Kidney epithelial cell (primary cell): ENCODE data around the gene TNK2. TPM values are rescaled to one million over a fixed set of nuclear protein-coding genes. Genes with fewer than 3 reads are reported as not detected.
"Not testable (repeated sequence)": the region's sequence is repeated elsewhere in the genome, so short reads cannot be mapped to it uniquely, and the experiment has no call there.

Experiments
- DNase-seq: peaks from one replicate; pipeline ENCODE4 v3.0.0-alpha.2; 2010; ENCODE audit warnings: low read depth
- H3K27me3 ChIP-seq: 2 replicates; pipeline ENCODE4 v1.6.0; 2011; ENCODE audit warnings: low read length; ENCODE audit not compliant: control insufficient read depth, insufficient read depth
- H3K36me3 ChIP-seq: 2 replicates; pipeline ENCODE4 v1.5.1; 2011; ENCODE audit warnings: low read length; ENCODE audit not compliant: control insufficient read depth, insufficient read depth
- H3K4me3 ChIP-seq: 2 replicates; pipeline ENCODE4 v1.5.1; 2011; ENCODE audit warnings: low read depth, mild to moderate bottlenecking, control low read depth, low read length
- total RNA-seq: library from RNA; depleted of rRNA; stranded (reverse); fragments of >200 nt; gene quantifications from 2 replicates; pipeline ENCODE4 v1.2.3, GENCODE V29; 2015
- TF ChIP-seq, protein P1 (sequence below): IDR thresholded peaks from 2 replicates; pipeline ENCODE4 v1.5.1; 2011; ENCODE audit warnings: mild to moderate bottlenecking, moderate library complexity, low read length, control low read depth, inconsistent platforms; ENCODE audit not compliant: insufficient read depth, poor library complexity, severe bottlenecking

The TNK2 gene
- total RNA-seq, 1 donor from 2014 or later: 16.0 TPM

DNA sequence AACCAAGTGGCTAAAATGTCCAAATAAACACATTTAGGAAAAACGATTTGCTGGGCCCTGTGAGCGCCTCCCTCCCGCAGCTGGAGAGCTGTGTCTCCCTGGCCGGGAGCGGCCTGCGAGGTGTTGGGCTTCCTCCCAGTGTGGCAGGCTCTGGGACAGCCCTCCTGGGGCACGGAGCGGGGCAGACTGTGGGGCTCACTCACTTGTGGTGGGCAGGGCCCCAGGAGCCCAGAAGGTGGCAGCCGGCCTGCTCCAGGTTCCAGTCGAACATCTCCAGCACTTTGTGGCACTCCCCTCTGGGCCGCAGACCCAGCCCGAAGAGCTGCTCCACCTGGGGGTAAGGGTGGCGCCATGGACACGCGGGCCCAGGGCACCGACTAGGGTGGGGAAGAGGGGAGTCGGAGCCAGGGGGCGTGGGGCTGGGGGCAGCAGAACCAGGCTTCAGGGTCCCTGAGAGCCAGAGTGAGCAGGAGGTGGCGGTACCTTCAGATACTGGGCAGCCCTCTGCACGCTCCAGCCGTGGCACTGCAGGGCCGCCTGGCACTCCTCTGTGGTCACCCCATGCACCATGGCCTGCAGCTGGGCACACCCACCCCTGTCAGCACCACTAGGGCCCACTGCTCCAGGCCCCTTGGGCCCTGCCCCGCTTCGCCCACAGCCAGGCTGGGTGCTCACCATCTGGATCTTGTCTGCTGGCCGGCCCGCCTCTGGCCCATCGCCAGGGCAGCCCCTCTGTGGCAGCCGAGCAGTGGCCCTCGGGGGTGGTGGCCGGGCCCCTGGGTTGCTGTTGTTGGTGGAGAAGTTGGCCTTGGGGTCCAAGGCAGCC is 41.5 kb downstream of the TNK2 start:
- TF ChIP-seq, protein P1, sequence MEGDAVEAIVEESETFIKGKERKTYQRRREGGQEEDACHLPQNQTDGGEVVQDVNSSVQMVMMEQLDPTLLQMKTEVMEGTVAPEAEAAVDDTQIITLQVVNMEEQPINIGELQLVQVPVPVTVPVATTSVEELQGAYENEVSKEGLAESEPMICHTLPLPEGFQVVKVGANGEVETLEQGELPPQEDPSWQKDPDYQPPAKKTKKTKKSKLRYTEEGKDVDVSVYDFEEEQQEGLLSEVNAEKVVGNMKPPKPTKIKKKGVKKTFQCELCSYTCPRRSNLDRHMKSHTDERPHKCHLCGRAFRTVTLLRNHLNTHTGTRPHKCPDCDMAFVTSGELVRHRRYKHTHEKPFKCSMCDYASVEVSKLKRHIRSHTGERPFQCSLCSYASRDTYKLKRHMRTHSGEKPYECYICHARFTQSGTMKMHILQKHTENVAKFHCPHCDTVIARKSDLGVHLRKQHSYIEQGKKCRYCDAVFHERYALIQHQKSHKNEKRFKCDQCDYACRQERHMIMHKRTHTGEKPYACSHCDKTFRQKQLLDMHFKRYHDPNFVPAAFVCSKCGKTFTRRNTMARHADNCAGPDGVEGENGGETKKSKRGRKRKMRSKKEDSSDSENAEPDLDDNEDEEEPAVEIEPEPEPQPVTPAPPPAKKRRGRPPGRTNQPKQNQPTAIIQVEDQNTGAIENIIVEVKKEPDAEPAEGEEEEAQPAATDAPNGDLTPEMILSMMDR: no peak
- Histone ChIP-seq H3K4me3 (no peak overlapping the region), H3K27me3 (no peaks in the 10 kb centered on the region), H3K36me3 (no peaks in the 10 kb centered on the region)
- DNase-seq: no peak

DNA sequence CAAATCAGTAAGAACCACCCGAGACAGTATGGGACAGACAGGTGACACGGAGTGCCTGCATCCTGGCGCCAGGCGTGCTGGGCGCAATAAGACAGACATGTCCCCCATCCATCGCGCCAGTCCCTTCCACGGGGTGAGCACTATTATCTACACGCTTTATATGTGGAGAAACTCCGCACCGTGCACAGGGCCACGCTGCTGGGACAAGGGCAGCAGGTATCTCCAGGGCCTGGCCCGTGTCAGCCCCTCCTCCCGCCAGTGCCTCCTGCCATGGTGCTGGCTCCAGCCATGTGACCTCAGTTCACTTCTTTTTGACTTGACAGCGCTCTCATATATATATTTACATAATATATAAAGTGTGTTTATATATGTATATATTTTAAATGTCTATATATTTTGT is 42.6 kb downstream of the TNK2 start:
- no peak for DNase-seq
- TF ChIP-seq, protein P1: no peak
- H3K27me3 ChIP-seq: no peaks in the 10 kb centered on the region
- H3K36me3 ChIP-seq: no peaks in the 10 kb centered on the region
- no peak overlapping the region for H3K4me3 ChIP-seq

DNA sequence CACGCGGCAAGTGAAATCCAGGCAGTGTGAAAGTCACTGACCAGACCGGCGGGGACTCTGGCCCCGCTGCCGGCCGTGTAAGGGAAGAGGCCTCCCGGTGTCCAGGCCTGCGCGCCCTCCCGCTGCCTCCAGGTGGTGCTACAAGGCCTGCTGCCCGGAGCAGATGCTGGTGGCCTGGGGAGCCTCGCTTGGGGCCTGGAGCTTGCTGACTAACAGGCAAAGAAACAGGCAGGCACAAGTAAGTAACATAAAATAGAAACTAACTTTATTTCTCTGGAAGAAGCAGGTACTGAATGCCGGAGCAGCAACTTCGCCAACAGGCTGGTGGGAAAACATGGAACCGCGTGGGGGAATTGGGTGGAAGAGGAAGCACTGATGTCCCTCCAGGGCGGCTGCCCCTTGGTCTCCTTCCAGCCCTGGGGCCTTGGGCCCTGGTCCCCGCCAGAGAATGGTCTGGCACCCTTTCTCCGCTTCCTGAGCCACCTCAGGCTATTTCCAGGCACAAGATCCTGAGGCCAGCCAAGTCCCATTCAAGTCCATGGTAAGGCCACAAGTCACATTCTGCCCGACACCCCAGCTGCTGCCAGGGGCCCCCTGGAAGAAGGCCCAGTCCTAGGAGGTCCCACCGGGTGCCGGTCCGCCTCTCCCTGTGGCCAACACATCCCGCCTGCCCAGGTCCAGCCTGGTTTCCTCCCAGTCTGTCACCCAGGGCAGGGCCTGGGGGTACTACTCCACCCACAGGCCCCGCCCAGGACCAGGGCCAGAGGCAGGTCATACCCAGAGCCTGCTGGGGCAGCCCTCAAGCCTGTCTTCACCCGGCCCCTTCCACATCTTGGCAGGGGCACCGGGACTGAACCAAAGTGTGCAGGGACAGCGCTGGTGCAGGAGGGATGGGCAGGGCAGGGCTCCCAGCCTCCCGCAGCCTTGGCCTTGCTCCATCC is 45.0 kb downstream of the TNK2 start:
- Histone ChIP-seq H3K27me3 (peaks cover 3% of the 10 kb centered on the region), H3K36me3 (no peaks in the 10 kb centered on the region), H3K4me3 (no peak overlapping the region)
- TF ChIP-seq, protein P1: peak; percentile 99
- peak; percentile 47 for DNase-seq

DNA sequence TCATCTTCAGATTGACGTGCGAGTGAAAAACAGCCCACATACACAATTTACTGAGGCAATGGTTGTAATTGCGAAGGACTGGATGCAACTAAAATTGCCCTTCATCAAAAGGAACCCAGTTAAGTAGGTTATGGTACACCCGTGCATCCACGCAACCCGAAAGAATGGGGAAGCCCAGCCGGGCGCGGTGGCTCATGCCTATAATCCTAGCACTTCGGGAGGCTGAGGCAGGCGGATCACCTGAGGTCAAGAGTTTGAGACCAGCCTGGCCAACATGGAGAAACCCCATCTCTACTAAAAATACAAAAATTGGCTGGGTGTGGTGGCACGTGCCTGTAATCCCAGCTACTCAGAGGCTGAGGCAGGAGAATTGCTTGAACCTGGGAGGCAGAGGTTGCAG is 46.0 kb downstream of the TNK2 start:
- H3K27me3 ChIP-seq, H3K36me3 ChIP-seq, DNase-seq, H3K4me3 ChIP-seq: not testable (repeated sequence)

DNA sequence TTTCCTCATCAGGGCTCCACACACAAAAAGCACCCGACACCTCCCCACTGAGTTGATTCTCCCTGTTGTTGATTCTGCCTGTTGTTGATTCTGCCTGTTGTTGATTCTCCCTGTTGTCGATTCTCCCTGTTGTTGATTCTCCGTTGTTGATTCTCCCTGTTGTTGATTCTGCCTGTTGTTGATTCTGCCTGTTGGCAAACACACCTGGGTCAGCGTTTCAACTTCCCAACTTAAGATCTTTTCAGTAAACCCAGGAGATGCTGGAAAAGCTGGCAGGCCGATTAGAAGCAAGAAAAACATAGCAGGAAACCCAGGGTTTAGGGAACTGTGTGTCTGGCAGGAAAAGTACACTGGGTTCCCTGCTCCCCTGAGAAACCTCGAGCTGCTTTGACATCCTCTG is 47.9 kb downstream of the TNK2 start:
- TF ChIP-seq, protein P1: no peak
- no peak for DNase-seq
- Histone ChIP-seq H3K27me3 (peaks cover 3% of the 10 kb centered on the region), H3K4me3 (no peak overlapping the region), H3K36me3 (no peaks in the 10 kb centered on the region)

DNA sequence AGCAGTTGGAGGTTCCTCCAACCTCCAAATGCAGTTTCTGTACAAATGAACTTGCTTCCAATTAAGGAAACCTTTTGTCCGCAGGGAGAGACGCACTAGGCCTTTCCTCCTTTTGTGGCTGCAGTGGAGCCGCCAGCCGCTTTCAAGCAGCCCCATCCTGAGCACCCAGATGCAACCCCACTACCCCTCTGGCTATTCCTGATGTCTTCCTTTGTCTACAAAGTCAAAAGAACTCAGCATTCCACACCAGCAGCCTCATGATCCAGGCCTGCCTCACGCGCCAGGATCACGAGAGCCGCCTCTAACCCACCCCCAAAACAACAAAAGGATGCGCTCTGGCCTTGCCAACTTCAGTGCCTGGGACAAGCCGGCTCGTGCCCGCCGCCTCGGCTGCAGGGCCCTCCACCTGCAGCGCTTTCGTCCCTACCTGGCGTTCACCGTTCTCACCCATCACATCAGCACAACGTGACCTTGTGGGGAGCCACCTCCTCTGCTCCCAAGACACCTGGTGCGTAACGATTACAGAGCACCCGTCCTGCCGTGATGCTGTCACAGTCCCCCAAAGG is 48.4 kb downstream of the TNK2 start:
- H3K36me3 ChIP-seq: no peaks in the 10 kb centered on the region
- H3K27me3 ChIP-seq: peaks cover 3% of the 10 kb centered on the region
- no peak overlapping the region for H3K4me3 ChIP-seq
- no peak for DNase-seq
- TF ChIP-seq, protein P1: no peak
